ENCODE results near the gene TBC1D16.
A peak's percentile ranks its signal among the peaks of the same experiment; 100 is the strongest.

DNA sequence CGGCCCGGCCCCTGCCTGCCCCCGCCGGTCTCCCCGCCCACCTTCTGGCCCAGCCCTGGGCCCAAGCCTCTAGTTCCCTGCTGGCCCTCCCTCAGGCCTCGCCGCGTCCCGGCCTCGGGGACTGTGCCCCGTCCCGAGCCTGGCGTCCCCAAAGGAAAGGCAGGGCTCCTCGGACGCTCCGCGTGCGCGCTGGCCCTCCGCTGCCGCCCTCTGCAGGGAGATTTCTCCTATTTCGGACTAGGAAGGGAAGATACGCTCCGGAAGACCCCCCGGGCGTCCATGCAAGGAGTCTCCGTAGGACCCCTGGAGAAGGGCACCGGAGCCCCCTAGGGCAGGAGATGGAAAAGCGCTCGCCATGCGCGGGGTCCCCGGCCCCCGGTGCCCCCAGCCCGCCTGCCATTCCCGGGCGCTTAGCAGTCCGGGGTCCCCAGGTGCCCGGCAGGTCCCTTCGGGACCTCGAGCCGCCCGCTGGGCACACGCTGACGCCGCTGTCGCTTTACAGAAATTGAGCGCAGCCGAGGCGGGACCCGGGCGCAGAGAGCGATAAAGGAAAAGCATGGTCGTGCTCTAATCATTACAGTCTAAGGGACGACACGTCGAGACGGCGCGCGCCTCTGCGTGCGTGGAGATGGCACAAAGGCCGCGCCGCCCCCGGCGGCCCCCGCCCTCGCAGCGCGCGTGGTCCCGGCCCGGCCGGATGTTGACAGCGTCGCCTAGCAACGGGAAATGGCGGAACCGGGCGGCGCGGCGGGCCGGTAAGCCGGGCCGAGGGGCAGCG, 454 bp upstream of the TBC1D16 start, which contains the start of gene CCDC40:
- TF ChIP-seq CTCF (IDR thresholded peaks at IDR 0.05) (peak; percentile 25), EZH2 (IDR thresholded peaks at IDR 0.05) (no peak)
